ENCODE results near the gene APBA1. TPM values are rescaled to one million over a fixed set of nuclear protein-coding genes. Genes with fewer than 3 reads are reported as not detected.
A peak's percentile ranks its signal among the peaks of the same experiment; 100 is the strongest.

APBA1 gene
- 1 to 10 TPM; 4.6 to 8.1 TPM for total RNA-seq
- polyA plus RNA-seq: 1 to 10 TPM in 1 of 2 donors, under 1 TPM in 1; 0.95 to 1.0 TPM
- long read RNA-seq, donor 1, full-length matches to known transcripts: 4 of 22 reads
- long read RNA-seq, donor 1, partial matches to known transcripts: 18 of 22 reads
- long read RNA-seq, donor 1, other reads (novel, unspliced or antisense): 0 of 22 reads
- long read RNA-seq, donor 2: 0 reads
- long read RNA-seq, donor 3, full-length matches to known transcripts: 5 of 16 reads
- long read RNA-seq, donor 3, partial matches to known transcripts: 11 of 16 reads
- long read RNA-seq, donor 3, other reads (novel, unspliced or antisense): 0 of 16 reads
- long read RNA-seq, donor 4, full-length matches to known transcripts: 1 of 1 reads
- long read RNA-seq, donor 4, partial matches to known transcripts: 0 of 1 reads
- long read RNA-seq, donor 4, other reads (novel, unspliced or antisense): 0 of 1 reads
- long read RNA-seq, donor 5, full-length matches to known transcripts: 1 of 21 reads
- long read RNA-seq, donor 5, partial matches to known transcripts: 20 of 21 reads
- long read RNA-seq, donor 5, other reads (novel, unspliced or antisense): 0 of 21 reads

DNA sequence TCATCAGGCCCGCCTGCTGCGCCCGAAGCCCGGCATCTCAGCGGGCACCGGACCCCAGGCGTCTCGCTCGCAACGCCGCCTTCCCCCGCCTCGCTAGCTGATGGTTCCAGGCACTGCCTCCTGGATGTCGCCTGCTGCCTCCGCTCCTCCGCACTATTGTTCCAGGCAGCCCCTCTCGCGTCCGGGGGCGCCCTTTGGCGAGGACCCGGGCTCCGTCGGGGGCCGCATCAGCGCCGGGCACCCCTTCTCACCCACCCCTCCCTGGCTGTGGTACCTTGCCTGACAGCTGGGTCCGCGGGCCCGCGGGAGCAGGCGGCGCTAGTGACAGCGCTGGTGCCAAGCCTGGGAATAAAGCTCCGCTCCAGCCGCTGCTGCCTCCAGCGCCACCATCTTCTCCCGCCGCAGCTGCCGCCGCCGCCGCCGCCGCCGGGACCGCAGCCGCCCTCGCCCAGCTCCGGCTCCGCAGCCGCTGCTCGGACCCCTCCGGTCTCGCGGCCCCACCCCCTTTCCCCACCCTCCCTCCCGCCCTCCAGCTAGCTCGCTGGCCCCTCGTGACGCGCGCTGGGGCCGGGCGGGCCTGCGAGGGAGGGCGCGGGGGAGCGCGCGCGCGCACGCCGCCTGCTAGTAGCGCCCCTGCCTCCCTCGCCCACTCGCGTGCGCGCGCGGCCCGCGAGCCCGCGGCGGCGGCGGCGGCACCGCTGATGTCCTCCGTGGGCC, at the start of gene APBA1:
APBA1 (minus strand) TSS at position 493 of the 717 bp plus-strand sequence.
- ATAC-seq (ENCODE audit: insufficient read depth, low FRiP score): peak; percentile 79
- Histone ChIP-seq H3K27ac (ENCODE audit: low read depth in 1 of 2, low read length in 1 of 2) (peak within 1 kb of the TSS; percentile 60 to 68), H3K4me1 (ENCODE audit: control insufficient read depth in 5 of 5, insufficient read depth in 5 of 5, low read length in 5 of 5) (peaks cover 0 to 36% (median 19%) of the 10 kb centered on the region in 5 donors), H3K27me3 (ENCODE audit: control insufficient read depth in 3 of 3, insufficient read depth in 3 of 3, low read length in 2 of 3) (no peaks in the 10 kb centered on the region), H3K9ac (ENCODE audit: insufficient read depth in 1 of 2, low read length in 2 of 2) (peak within 1 kb of the TSS in 1 of 2 donors; percentile 84), H3K4me3 (peak within 1 kb of the TSS; percentile 67), H3K36me3 (ENCODE audit: control insufficient read depth in 4 of 4, insufficient read depth in 4 of 4, low read length in 4 of 4) (no peaks in the 10 kb centered on the region), H3K9me3 (ENCODE audit: control insufficient read depth in 4 of 4, insufficient read depth in 3 of 4, low read length in 3 of 4) (no peaks in the 10 kb centered on the region)
- whole genome bisulfite sequencing, 2 donors: 1% methylated on average over 48 to 92 of the region's 92 CpGs
- DNase-seq: peak; percentile 86 to 94 (median 87)
- TF ChIP-seq, protein P1, sequence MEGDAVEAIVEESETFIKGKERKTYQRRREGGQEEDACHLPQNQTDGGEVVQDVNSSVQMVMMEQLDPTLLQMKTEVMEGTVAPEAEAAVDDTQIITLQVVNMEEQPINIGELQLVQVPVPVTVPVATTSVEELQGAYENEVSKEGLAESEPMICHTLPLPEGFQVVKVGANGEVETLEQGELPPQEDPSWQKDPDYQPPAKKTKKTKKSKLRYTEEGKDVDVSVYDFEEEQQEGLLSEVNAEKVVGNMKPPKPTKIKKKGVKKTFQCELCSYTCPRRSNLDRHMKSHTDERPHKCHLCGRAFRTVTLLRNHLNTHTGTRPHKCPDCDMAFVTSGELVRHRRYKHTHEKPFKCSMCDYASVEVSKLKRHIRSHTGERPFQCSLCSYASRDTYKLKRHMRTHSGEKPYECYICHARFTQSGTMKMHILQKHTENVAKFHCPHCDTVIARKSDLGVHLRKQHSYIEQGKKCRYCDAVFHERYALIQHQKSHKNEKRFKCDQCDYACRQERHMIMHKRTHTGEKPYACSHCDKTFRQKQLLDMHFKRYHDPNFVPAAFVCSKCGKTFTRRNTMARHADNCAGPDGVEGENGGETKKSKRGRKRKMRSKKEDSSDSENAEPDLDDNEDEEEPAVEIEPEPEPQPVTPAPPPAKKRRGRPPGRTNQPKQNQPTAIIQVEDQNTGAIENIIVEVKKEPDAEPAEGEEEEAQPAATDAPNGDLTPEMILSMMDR (IDR thresholded peaks at IDR 0.05; ENCODE audit: control extremely low read depth, extremely low read depth): no peak

GRCh38 chr9:69719983-69720382, 47.8 kb upstream of the APBA1 start:
- Histone ChIP-seq H3K9ac (ENCODE audit: insufficient read depth in 1 of 2, low read length in 2 of 2) (no peak overlapping the region), H3K4me1 (ENCODE audit: control insufficient read depth in 5 of 5, insufficient read depth in 5 of 5, low read length in 5 of 5) (peaks cover 0 to 8% (median 0%) of the 10 kb centered on the region in 5 donors), H3K9me3 (ENCODE audit: control insufficient read depth in 4 of 4, insufficient read depth in 3 of 4, low read length in 3 of 4) (peaks cover 0 to 6% (median 0%) of the 10 kb centered on the region in 4 donors), H3K36me3 (ENCODE audit: control insufficient read depth in 4 of 4, insufficient read depth in 4 of 4, low read length in 4 of 4) (peaks cover 6 to 44% (median 37%) of the 10 kb centered on the region in 4 donors), H3K27ac (ENCODE audit: low read depth in 1 of 2, low read length in 1 of 2) (no peak overlapping the region), H3K27me3 (ENCODE audit: control insufficient read depth in 3 of 3, insufficient read depth in 3 of 3, low read length in 2 of 3) (no peaks in the 10 kb centered on the region), H3K4me3 (no peak overlapping the region)
- 90 to 94% methylated on average over 2 of the region's 2 CpGs for WGBS, 2 donors
- DNase-seq (no peak), ATAC-seq (ENCODE audit: insufficient read depth, low FRiP score) (no peak)
- TF ChIP-seq, protein P1 (IDR thresholded peaks at IDR 0.05; ENCODE audit: control extremely low read depth, extremely low read depth): no peak

DNA sequence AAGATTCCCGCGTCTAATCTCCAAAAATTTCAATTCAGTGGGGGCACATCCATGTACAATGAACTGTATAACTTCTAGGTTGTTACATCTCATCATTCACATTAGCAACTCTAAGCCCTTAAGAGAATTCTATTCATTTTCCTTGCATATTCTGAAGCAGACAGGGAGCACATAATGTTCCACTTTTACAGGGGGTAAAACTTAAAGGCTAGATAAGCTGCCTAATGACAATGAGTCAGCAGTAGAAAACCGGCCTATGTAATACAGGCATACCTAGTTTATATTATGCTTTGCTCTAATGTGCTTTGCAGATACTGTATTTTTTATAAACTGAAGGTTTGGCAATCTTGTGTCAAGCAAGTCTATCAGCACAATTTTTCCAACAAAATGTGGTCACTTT, 47.2 kb upstream of the APBA1 start:
- no peak overlapping the region for H3K4me3 ChIP-seq
- DNase-seq (no peak), ATAC-seq (ENCODE audit: insufficient read depth, low FRiP score) (no peak)
- TF ChIP-seq, protein P1 (IDR thresholded peaks at IDR 0.05; ENCODE audit: control extremely low read depth, extremely low read depth): no peak
- H3K27me3 ChIP-seq (ENCODE audit: control insufficient read depth in 3 of 3, insufficient read depth in 3 of 3, low read length in 2 of 3): no peaks in the 10 kb centered on the region
- peaks cover 0 to 6% (median 0%) of the 10 kb centered on the region in 4 donors for H3K9me3 ChIP-seq (ENCODE audit: control insufficient read depth in 4 of 4, insufficient read depth in 3 of 4, low read length in 3 of 4)
- H3K9ac ChIP-seq (ENCODE audit: insufficient read depth in 1 of 2, low read length in 2 of 2): no peak overlapping the region
- H3K27ac ChIP-seq (ENCODE audit: low read depth in 1 of 2, low read length in 1 of 2): no peak overlapping the region
- peaks cover 0 to 8% (median 0%) of the 10 kb centered on the region in 5 donors for H3K4me1 ChIP-seq (ENCODE audit: control insufficient read depth in 5 of 5, insufficient read depth in 5 of 5, low read length in 5 of 5)
- WGBS, 2 donors: 95 to 97% methylated on average over 3 of the region's 3 CpGs
- peaks cover 6 to 43% (median 37%) of the 10 kb centered on the region in 4 donors for H3K36me3 ChIP-seq (ENCODE audit: control insufficient read depth in 4 of 4, insufficient read depth in 4 of 4, low read length in 4 of 4)
